NCI-H187 treated with DMSO at 0.1 percent for 48 hours (cell line): Measurements from ENCODE around the gene ZRANB2.

Experiments used
- DNase-seq: peaks from one replicate; lab custom pipeline; 2025; lab: John Stamatoyannopoulos, UW

The ZRANB2 gene

GRCh38 chr1:71027991-71028390 is 52.8 kb downstream of the ZRANB2 start:
- no peak for DNase-seq

- no peak for DNase-seq
Observed at GRCh38 chr1:71026093-71026492, 54.7 kb downstream of the ZRANB2 start.

GRCh38 chr1:71023515-71023914 is 57.3 kb downstream of the ZRANB2 start:
- no peak for DNase-seq

- no peak for DNase-seq
Observed at GRCh38 chr1:71019233-71019969, 61.4 kb downstream of the ZRANB2 start.

- no peak for DNase-seq
Observed at GRCh38 chr1:71018791-71019190, 62.0 kb downstream of the ZRANB2 start.

GRCh38 chr1:71015745-71016144 is 65.1 kb downstream of the ZRANB2 start:
- DNase-seq: no peak

GRCh38 chr1:71014178-71014579 is 66.7 kb downstream of the ZRANB2 start:
- DNase-seq: no peak
